Stimulated activated CD8-positive, alpha-beta memory T cell treated with anti-CD3 and anti-CD28 coated beads, Interleukin-12 subunit alpha, Interleukin-12 subunit beta, amount 100 ng/mL, for 4 hours (primary cell): ENCODE results near the gene ITPKC.
"Not testable (repeated sequence)": the region's sequence is repeated elsewhere in the genome, so short reads cannot be mapped to it uniquely, and the experiment has no call there.

Experiments
- DNase-seq: peaks from one replicate; pipeline ENCODE4 v3.0.0-alpha.2; 2020; ENCODE audit warnings: low read depth

ITPKC gene

DNA sequence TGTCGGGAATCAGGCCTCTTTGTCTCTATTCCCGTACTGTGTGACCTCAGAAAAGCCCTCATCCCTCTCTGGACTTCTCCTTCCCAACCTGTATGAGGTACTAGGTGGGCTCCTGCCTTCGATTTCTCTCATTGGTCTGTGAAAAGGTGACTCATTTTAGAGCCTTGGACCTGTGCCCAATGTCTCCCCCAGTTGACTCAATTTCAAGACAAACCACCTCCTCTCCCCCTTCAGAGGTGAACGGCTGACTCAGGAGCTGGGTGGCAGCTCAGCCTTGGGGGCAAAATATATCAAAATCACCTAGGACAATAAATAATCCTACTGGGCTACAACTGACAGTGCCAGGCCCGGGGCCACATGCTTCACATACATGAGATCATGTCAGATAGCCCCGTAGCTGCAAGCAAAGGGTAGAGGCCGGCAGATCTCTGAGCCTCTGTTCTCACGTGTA, 856 bp upstream of the ITPKC start:
- DNase-seq = peak; percentile 63

DNA sequence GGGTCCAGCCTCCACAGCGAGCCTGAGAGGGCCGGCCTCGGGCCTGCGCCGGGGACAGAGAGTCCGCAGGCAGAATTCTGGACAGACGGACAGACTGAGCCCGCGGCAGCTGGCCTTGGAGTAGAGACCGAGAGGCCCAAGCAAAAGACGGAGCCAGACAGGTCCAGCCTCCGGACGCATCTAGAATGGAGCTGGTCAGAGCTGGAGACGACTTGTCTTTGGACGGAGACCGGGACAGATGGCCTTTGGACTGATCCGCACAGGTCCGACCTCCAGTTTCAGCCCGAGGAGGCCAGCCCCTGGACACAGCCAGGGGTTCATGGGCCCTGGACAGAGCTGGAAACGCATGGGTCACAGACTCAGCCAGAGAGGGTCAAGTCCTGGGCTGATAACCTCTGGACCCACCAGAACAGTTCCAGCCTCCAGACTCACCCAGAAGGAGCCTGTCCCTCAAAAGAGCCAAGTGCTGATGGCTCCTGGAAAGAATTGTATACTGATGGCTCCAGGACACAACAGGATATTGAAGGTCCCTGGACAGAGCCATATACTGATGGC, 490 bp downstream of the ITPKC start:
- DNase-seq = no peak

DNA sequence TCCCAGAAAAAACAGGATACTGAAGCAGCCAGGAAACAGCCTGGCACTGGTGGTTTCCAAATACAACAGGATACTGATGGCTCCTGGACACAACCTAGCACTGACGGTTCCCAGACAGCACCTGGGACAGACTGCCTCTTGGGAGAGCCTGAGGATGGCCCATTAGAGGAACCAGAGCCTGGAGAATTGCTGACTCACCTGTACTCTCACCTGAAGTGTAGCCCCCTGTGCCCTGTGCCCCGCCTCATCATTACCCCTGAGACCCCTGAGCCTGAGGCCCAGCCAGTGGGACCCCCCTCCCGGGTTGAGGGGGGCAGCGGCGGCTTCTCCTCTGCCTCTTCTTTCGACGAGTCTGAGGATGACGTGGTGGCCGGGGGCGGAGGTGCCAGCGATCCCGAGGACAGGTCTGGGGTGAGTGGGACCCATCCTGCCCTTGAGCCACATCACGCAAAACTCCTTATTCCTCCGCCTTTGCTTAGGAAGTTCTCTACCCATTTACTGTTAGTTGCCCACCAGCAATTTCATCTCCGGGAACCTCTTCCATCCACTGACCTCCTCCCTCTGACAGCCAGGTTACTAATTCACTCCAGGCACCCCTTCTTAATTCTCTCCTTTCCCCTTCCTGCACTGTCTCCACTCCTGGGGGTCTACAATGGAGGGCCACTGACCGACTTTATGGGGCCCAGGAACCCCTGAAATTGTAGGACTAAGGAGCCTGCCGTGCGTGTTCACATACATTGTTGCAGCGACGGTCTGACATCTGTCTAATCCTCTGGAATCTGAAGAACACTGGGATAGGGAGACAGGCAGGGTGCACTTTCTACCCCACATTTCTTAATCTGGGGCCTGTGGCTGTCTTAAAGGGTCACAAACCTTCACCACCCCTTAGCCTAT, 1.2 kb downstream of the ITPKC start:
- no peak for DNase-seq

DNA sequence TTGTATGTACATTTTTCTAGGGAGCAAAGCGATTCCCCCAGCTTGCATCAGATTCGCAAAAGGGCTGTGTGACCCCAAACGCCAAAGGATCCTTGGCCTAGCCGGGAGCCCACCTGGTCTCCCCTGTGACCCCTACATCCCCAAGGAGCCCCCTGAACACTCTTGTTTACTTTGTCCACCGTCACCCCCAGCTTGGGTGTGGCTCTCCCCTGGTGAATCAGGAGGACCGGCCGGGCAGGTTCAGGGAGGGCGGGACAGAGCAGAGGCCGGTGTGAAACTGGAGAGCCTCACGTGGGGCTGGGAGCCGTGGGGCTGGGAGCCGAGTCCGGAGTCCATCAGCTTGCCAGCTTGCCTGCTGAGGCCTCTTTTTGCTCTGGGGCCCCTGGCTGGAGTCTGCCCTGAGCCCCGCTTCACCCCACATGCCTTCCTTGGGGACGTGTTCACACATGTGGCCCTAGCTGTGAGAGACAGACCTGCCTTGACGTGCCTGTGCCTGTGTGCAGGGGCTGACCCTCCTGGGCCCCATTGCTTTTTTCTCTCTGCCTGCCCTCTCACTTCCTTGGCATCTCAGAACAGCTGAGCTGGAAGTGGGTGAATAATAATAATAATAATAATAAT, 2.0 kb downstream of the ITPKC start:
- no peak for DNase-seq

DNA sequence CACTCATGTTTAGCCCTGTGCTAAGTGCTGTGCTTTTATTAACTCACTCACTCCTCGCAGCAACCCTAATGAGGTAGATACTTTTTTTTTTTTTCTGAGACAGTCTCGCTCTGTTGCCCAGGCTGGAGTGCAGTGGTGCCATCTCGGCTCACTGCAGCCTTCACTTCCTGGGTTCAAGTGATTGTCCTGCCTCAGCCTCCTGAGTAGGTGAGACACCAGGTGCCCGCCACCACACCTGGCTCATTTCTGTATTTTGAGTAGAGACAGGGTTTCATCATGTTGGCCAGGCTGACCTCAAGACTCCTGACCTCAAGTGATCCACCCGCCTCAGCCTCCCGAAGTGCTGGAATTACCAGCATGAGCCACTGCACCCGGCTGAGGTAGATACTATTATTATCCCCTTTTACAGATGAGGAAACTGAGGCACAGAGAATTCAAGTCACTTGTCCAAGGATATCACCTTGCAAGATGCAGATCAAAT, 2.5 kb downstream of the ITPKC start:
- DNase-seq = no peak

DNA sequence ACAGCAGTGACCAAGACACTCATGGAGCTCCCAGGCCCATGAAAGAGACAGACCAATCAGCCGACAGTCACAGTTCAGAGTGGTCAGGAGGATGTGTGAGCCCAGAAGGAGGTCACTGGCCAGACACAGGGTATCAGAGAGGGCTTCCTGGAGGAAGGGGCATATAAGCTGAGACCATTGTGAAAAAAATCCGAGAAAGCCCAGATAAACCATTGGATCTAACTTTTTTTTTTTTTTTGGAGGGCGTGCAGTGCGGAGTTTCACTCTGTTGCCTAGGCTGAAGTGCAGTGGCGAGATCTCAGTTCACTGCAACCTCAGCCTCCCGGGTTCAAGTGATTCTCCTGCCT, 4.2 kb downstream of the ITPKC start:
- no peak for DNase-seq

DNA sequence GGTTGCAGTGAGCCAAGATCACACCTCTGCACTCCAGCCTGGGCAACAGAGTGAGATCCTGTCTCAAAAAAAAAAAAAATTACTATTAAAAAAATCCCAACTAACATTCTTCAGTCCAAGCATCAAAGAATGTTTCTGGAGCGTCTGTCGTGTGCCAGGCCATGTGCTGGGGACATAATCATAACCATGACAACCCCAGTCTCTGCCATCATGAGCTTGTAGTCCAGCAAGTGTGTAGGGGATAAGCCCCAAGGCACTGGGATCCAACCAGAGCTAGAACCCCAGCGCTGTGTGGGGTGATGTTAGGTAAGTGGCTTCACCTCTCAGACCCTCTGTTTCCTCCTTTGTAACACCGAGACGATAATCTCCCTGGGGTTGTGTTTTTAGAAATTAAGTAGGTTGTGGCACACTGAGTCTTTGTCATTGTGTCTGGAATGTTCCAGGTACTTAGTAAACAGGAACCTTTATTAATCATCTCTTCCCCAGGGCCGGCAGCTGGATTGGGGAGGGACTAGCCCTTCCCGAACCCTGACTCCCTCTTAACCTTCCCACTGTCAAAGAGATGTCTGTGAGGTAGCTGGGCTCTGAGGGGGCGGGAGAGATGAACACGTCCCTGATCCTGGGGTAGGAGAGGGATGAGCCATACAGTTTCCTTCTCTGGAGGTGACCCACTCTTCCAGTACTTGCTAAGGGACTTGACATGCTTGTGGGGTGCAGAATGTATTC, 5.2 kb downstream of the ITPKC start:
- DNase-seq = no peak

DNA sequence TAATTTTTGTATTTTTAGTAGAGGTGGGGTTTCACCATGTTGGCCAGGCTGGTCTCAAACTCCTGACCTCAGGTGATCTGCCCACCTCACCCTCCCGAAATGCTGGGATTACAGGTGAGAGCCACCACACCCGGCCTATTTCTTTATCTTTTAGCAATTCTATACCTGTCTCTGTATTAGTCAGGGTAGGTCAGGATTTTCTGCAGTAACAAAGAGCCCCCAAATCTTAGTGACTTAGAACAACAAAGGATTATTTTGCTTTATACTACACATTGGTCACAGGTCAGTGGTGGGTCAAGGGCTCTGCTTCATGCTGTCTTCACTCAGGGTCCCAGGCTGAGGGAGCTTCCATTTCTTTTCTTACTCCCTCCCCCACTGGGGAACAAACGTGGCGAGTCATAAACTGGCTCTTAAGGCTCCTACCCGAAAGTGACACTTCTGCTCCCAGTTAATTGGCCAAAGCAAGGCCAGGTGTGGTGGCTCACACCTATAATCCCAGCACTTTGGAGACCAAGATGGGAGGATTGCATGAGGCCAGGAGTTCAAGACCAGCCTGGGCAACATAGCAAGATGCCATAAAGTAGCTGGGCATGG, 6.8 kb downstream of the ITPKC start:
- no peak for DNase-seq

DNA sequence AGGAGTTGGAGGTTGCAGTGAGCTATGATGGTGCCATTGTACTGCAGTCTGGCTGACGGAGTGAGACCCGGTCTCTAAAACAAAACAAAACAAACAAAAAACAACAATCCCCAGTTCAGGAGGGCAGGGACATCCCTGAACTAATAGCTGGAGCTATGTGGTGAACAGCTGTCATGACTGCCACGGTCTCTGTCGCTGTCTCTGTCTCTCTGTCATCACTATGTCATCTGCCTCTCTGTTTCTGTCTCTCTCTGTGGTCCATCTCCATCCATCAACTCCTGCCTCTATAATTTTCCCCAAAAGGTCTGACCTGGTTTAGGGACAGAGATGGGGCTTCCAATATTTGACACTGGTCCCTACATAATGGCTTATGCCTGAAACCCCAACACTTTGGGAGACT, 7.4 kb downstream of the ITPKC start:
- no peak for DNase-seq

DNA sequence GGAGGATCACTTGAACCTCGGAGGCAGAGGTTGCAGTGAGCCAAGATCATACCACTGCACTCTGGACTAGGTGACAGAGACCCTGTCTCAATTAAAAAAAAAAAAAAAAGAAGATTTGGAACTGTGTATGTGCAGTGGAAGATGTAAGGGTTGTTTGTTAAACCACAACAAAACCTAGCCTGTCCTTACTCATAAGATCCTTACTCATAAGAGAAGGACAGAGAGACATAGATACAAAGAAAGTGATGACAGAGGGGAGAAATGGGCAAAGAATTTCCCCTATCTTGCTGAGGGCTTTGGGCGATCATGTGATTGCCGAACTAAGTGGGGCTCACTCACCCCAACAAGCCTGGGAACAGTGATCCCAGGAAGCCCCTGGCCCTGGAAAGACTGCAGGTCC, 7.9 kb downstream of the ITPKC start:
- no peak for DNase-seq

DNA sequence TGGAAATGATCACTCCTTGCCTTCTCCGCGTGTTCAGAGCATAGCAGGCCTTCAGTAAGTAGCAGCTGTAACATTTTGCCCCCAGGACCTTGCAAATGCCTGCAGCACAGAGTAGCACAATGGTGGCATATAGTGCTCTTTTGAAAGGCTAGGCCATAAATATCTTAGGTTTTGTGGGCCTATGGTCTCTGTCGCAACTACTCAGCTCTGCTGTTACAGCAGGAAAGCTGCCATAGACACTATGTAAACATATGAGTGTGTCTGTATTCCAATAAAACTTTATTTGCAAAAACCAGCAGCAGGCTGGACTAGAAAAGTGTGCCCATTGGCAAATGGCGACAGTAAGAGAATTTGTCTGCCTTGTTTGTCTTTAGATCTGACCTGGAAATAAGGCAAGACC, 9.4 kb downstream of the ITPKC start:
- DNase-seq = no peak

DNA sequence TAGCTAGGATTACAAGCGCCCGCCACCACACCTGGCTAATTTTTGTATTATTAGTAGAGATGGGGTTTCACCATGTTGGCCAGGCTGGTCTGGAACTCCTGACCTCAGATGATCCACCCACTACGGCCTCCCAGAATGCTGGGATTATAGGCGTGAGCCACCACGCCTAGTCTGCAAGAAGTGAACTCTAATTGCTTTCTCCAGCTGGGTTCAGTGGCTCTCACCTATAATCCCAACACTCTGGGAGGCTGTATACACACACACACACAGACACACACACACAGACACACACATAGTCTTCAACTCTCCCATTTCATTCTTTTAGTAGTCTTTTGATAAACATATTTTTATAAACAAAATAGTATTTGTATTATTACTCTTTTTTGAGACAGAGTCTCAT, 13.2 kb downstream of the ITPKC start:
- not testable (repeated sequence) for DNase-seq

DNA sequence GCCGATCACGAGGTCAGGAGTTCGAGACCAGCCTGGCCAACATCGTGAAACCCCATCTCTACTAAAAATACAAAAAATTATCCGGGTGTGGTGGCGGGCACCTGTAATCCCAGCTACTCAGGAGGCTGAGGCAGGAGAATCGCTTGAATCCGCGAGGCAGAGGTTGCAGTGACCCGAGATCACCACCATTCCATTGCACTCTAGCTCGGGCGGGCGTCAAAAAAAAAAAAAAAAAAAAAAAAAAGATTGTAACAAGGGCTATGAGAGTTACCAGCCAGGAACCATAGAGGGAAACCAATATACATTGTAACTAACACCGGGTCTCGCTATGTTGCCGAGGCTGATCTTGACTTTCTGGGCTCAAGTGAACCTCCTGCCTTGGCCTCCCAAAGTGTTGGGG, 15.4 kb downstream of the ITPKC start:
- not testable (repeated sequence) for DNase-seq

DNA sequence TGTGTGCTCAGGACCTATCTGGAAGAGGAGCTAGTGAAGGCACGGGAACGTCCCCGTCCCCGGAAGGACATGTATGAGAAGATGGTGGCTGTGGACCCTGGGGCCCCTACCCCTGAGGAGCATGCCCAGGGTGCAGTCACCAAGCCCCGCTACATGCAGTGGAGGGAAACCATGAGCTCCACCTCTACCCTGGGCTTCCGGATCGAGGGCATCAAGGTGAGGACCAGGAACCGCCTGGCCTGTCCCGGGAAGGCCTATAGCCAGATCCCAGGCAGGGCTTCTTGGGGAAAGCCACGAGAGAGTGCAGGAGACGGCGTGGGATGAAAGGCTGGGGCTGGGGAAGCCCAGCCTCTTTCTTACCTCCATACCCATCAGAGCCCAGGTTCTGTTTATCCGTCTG, 16.2 kb downstream of the ITPKC start:
- no peak for DNase-seq

DNA sequence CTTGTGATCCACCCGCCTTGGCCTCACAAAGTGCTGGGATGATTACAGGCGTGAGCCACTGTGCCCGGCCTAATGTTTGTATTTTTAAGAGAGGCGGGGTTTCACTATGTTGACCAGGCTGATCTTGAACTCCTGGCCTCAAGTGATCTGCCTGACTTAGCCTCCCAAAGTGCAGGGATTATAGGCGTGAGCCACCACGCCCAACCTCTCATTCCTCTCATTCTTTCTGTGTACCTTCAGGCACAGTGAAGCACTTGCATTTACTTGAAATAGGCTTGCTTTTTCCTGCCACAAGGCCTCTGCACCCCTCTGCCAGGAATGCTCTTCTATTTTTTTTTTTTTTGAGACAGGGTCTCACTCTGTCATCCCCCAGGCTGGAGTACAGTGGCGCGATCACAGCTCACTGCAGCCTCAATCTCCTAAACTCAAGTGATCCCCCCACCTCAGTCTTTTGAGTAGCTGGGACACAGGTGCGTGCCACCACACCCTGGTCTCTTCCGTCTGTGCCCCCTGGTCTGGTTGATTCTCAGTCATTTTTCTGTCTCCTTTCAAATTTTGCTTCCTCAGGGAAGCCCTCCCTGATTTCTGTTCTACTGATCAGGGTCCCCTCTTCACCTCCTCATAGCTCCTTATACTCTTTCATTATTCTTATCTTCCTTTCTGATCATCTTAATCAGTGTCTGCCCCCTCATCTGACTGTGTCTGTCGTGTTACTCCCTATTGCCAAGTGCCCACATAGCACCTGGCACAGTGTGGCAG, 18.3 kb downstream of the ITPKC start:
- DNase-seq = no peak

DNA sequence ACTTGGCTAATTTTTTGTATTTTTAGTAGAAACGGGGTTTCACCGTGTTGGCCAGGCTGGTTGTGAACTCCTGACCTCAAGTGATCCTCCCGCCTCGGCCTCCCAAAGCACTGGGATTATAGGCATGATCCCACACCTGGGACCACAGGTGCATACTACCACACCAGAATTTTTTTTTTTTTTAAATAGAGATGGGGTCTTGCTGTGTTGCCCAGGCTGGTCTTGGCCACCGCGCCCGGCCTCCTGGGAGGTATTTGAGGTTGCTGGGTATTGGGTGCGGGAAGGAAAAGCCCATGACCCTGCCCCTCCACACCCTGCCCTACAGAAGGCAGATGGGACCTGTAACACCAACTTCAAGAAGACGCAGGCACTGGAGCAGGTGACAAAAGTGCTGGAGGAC, 19.7 kb downstream of the ITPKC start:
- no peak for DNase-seq

DNA sequence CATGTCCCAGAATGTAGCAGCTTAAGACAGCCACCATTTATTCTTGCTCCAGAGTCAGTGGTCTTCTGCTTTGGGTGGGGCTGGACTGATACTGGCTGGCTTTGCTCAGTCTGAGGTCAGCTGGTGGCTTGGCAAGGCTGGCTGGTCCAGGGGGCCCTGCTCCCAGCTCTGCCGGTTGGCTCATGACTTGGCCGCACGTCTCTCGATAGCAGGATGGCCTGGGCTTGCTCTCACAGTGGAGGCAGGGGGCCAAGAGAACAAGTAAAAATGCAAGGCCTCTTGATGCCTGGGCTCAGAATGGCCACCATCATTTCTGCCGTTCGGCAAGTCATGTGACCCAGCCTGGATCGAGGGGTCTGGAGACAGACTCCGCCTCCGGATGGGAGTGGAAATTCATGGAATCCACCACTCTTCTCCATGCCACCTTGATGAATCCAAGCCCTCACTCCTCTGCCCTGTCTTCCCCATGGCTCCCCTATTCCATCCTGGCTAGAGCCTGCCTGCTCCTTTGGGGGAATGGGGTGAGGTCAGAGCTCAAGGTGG, 20.3 kb downstream of the ITPKC start:
- DNase-seq = no peak

DNA sequence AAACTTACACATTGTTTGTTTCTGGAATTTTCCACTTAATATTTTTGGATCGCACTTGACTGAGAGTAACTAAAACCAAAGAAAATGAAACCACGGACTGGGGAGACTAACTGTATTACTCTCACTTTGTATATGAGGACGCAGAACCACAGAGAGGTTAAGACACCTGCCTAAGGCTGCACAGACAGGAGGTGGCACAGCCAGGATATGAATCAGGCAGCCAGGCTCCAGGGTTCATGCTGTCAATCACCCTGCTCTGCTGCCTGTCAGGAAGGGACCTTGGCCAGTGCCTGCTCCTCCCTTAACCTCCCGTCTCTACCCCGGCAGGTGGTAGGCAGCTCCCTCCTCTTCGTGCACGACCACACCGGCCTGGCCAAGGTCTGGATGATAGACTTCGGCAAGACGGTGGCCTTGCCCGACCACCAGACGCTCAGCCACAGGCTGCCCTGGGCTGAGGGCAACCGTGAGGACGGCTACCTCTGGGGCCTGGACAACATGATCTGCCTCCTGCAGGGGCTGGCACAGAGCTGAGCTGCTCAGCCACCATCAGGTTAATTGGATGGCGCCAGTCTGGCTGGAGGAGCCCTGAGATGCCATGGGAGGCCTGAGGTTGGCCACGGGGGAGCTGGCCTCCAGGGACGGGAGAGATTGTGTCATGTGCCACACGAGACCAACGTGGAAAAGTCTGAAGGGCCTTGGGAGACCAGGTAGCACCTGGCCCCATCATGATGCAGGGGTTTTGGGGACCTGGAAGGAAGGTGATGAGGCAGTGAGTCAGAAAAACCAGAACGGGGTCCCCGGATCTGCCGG, 22.3 kb downstream of the ITPKC start:
- no peak for DNase-seq

DNA sequence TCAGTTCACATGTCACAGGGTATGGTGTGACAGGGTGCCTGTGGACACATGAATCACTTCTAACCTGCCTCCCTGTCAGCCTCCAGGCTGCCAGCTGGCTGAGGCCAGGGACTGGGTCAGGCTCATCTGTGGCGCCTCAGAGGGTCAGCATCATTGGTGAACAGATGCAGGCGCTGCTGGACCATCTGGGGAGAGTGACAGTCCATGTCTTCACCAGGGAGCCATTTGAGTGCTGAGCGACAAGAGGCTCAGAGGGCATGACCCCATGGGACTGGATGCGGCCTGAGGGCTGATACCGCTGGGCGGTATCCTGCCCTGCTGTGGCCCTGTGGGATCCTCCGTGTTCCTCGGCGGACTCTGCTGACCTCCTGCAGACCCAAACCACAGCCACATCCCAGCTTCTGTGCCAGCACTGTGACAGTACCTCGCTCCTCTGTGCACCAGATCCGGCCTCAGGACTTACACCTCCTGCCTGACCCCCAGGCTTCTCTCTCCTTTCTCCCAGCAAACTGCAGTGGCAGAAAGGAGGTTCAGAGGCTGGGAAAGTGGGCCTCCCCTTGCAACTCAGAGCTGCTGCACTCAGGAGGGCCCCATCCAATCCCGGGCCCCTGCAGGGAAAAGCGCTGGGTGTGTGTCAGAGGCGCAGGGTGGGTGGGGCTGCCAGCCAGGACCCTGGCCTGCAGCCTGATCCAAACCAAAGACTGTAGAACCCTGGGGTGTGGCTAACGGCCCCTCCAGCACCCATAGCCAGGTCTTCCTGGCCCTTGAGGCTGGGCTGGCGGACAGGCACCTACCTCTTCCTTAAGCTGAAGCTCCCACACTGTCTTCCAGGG, 23.2 kb downstream of the ITPKC start:
- no peak for DNase-seq
